Endothelial cell (in vitro differentiated cells): ENCODE measurements around the gene ARHGAP45. TPM values are rescaled to one million over a fixed set of nuclear protein-coding genes. Genes with fewer than 3 reads are reported as not detected.
A peak's percentile ranks its signal among the peaks of the same experiment; 100 is the strongest.

Source experiments
- DNase-seq: peaks from one replicate; pipeline ENCODE4 v3.0.0; 2021; ENCODE audit warnings: low spot score
- H3K27ac Mint-ChIP-seq: one replicate; pipeline ENCODE4 v1.8.0; 2021; ENCODE audit warnings: mixed read lengths, inconsistent platforms; ENCODE audit not compliant: unreplicated experiment
- H3K27me3 Mint-ChIP-seq: one replicate; pipeline ENCODE4 v1.8.0; 2021; ENCODE audit warnings: mild to moderate bottlenecking, moderate library complexity, mixed read lengths, inconsistent platforms; ENCODE audit not compliant: unreplicated experiment
- H3K36me3 Mint-ChIP-seq: one replicate; pipeline ENCODE4 v1.8.0; 2021; ENCODE audit warnings: mild to moderate bottlenecking, low read depth, mixed read lengths, inconsistent platforms; ENCODE audit not compliant: unreplicated experiment
- H3K4me1 Mint-ChIP-seq: one replicate; pipeline ENCODE4 v1.8.0; 2021; ENCODE audit warnings: mild to moderate bottlenecking, mixed read lengths, inconsistent platforms; ENCODE audit not compliant: unreplicated experiment
- H3K4me3 Mint-ChIP-seq: one replicate; pipeline ENCODE4 v1.8.0; 2021; ENCODE audit warnings: mild to moderate bottlenecking, mixed read lengths, inconsistent platforms; ENCODE audit not compliant: unreplicated experiment
- H3K9me3 Mint-ChIP-seq: one replicate; pipeline ENCODE4 v1.8.0; 2021; ENCODE audit warnings: mixed read lengths, inconsistent platforms; ENCODE audit not compliant: unreplicated experiment
- long read RNA-seq: library from polyadenylated mRNA; unstranded; transcript quantifications from one replicate; pipeline ENCODE4 v2.0.0, GENCODE V29; 2020; ENCODE audit not compliant: unreplicated experiment
- total RNA-seq: library from RNA; stranded (reverse); fragmentation: NEBNext Ultra II Directional; extraction: Animal tissue kit (Norgen Biotek cat#: 25700); gene quantifications from one replicate; pipeline ENCODE4 v1.2.1, GENCODE V29; 2021; ENCODE audit not compliant: unreplicated experiment
- TF ChIP-seq, protein P1 (sequence below): fragments of 200-600 bp; sonication (generic); IDR thresholded peaks from one replicate; pipeline ENCODE4 v1.5.0; 2021; ENCODE audit warnings: antibody characterized with exemption; ENCODE audit not compliant: unreplicated experiment

ARHGAP45 gene, protein sequence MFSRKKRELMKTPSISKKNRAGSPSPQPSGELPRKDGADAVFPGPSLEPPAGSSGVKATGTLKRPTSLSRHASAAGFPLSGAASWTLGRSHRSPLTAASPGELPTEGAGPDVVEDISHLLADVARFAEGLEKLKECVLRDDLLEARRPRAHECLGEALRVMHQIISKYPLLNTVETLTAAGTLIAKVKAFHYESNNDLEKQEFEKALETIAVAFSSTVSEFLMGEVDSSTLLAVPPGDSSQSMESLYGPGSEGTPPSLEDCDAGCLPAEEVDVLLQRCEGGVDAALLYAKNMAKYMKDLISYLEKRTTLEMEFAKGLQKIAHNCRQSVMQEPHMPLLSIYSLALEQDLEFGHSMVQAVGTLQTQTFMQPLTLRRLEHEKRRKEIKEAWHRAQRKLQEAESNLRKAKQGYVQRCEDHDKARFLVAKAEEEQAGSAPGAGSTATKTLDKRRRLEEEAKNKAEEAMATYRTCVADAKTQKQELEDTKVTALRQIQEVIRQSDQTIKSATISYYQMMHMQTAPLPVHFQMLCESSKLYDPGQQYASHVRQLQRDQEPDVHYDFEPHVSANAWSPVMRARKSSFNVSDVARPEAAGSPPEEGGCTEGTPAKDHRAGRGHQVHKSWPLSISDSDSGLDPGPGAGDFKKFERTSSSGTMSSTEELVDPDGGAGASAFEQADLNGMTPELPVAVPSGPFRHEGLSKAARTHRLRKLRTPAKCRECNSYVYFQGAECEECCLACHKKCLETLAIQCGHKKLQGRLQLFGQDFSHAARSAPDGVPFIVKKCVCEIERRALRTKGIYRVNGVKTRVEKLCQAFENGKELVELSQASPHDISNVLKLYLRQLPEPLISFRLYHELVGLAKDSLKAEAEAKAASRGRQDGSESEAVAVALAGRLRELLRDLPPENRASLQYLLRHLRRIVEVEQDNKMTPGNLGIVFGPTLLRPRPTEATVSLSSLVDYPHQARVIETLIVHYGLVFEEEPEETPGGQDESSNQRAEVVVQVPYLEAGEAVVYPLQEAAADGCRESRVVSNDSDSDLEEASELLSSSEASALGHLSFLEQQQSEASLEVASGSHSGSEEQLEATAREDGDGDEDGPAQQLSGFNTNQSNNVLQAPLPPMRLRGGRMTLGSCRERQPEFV
- 2.4 TPM for total RNA-seq
- long read RNA-seq, full-length matches to known transcripts, result 5 of 5 reads
- long read RNA-seq, partial matches to known transcripts, result 0 of 5 reads
- long read RNA-seq, other reads (novel, unspliced or antisense), result 0 of 5 reads

DNA sequence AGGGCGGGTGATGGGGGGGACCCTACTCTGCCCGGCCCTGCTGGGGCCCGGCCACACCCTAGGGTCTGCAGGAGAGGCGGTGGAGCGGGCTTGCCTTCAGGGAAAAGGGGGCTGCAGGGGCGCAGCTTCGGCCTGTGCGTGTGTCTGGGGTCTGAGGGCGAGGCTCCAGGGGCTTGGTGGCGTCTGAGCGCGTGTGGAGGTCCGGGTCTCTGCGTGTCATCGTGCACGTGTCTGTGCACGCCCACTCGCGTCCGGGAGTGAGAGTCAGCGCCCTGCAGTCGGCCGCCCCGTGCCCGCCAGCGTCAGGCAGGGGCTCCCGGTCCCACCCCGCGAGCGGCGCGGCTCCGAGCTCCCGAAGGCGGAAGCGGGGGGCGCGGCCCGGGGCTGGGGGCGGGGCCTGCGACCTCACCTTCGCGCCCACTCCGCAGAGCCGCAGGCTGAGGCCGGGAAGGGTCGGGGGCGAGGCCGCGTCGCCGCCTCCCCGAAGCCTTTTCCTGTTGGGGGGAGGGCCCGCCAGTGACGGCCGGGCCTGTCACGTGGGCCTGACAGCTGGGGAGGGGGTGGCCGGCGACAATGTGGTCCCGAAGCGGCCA is at the start of gene ARHGAP45:
TSS of gene ARHGAP45 (plus strand) at position 420 of the 593 bp plus-strand sequence. CDS start 239 bp downstream, outside the sequence.
- no peak for DNase-seq
- Mint-ChIP-seq H3K27ac (no peak within 1 kb of the TSS), H3K4me3 (no peak within 1 kb of the TSS), H3K27me3 (peaks cover 23% of the 10 kb centered on the region), H3K4me1 (peaks cover 9% of the 10 kb centered on the region), H3K9me3 (no peaks in the 10 kb centered on the region), H3K36me3 (peaks cover 5% of the 10 kb centered on the region)
- TF ChIP-seq, protein P1, sequence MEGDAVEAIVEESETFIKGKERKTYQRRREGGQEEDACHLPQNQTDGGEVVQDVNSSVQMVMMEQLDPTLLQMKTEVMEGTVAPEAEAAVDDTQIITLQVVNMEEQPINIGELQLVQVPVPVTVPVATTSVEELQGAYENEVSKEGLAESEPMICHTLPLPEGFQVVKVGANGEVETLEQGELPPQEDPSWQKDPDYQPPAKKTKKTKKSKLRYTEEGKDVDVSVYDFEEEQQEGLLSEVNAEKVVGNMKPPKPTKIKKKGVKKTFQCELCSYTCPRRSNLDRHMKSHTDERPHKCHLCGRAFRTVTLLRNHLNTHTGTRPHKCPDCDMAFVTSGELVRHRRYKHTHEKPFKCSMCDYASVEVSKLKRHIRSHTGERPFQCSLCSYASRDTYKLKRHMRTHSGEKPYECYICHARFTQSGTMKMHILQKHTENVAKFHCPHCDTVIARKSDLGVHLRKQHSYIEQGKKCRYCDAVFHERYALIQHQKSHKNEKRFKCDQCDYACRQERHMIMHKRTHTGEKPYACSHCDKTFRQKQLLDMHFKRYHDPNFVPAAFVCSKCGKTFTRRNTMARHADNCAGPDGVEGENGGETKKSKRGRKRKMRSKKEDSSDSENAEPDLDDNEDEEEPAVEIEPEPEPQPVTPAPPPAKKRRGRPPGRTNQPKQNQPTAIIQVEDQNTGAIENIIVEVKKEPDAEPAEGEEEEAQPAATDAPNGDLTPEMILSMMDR, result no peak

DNA sequence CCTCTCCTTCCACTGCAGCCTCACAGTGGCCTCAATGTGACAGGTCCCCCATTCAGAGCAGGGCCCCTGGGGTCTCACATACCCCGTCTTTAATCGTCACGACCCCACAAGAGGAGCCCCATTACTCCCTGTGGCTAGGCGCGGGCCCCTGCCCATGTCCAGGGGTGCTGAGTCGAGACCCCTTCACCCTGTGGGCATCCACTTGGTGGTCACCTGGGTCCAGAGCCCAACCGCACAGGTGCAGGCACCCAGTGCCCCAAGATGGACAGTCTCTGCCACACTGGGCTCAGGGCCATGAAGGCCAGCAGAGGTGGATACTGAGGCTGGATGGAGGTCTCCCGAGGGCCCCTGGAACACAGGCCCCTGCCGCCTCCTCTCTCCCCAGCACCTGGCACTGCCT is 49.1 kb upstream of the ARHGAP45 start:
- no peak overlapping the region for H3K27ac Mint-ChIP-seq
- H3K36me3 Mint-ChIP-seq, result peaks cover 3% of the 10 kb centered on the region
- DNase-seq, result no peak
- no peak overlapping the region for H3K4me3 Mint-ChIP-seq
- peaks cover 6% of the 10 kb centered on the region for H3K27me3 Mint-ChIP-seq
- H3K4me1 Mint-ChIP-seq, result peaks cover 20% of the 10 kb centered on the region
- TF ChIP-seq, protein P1, result no peak
- H3K9me3 Mint-ChIP-seq, result no peaks in the 10 kb centered on the region

DNA sequence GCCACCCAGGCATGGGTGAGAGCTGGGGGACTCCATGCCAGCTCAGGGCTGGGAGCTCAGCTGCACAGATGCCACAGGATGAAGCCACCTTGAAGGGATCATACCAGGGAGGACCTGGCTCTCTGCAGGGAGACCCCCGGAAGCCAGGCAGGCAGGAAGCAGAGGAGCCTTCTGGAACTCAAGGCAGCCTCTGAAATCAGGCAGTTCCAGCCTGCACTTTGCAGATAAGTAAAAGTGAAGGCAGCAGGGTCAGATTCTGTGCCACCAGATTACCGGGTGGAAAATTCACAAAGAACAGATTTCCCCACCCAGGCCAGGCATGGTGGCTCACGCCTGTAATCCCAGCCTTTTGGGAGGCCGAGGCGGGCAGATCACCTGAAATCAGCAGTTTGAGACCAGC is 48.6 kb upstream of the ARHGAP45 start:
- Mint-ChIP-seq H3K9me3 (no peaks in the 10 kb centered on the region), H3K4me1 (peaks cover 20% of the 10 kb centered on the region), H3K36me3 (peaks cover 3% of the 10 kb centered on the region), H3K27ac (peak overlapping the region; percentile 74), H3K4me3 (no peak overlapping the region), H3K27me3 (peaks cover 6% of the 10 kb centered on the region)
- DNase-seq, result no peak
- TF ChIP-seq, protein P1, result no peak

GRCh38 chr19:1018932-1019615 is 47.9 kb upstream of the ARHGAP45 start:
- TF ChIP-seq, protein P1, result no peak
- Mint-ChIP-seq H3K4me1 (peaks cover 20% of the 10 kb centered on the region), H3K36me3 (peaks cover 3% of the 10 kb centered on the region), H3K4me3 (no peak overlapping the region), H3K9me3 (no peaks in the 10 kb centered on the region), H3K27ac (peak overlapping the region; percentile 74), H3K27me3 (peaks cover 6% of the 10 kb centered on the region)
- no peak for DNase-seq
